Erythroblast (primary cell): ENCODE measurements around the gene STIM1.

Experiments used
- GATA1 ChIP-seq: IDR thresholded peaks from 2 replicates; pipeline ENCODE4 v1.6.1; 2011; ENCODE audit warnings: low read depth, mild to moderate bottlenecking, control low read depth, low read length, moderate library complexity
- POLR2A ChIP-seq: IDR thresholded peaks from 2 replicates; pipeline ENCODE4 v1.6.1; 2011; ENCODE audit warnings: mild to moderate bottlenecking, low read length

GRCh38 chr11:3959903-3960265 is 104.4 kb downstream of the STIM1 start:
- TF ChIP-seq POLR2A = no peak
- TF ChIP-seq GATA1 = no peak
